K562 (cell line): ENCODE measurements around the gene BAD. TPM values are rescaled to one million over a fixed set of nuclear protein-coding genes. Genes with fewer than 3 reads are reported as not detected.
A peak's percentile ranks its signal among the peaks of the same experiment; 100 is the strongest.

ENCODE experiments used
- ATAC-seq: fragments of 200-7000 bp; cut with Tn5 transposase; 3 replicates; pipeline ENCODE4 v1.9.1; 2020; ENCODE audit warnings: moderate library complexity
- BruUV-seq: library from RNA; stranded (reverse); fragments of 400-500 nt; replicated peaks from 2 replicates; lab custom pipeline; 2021; lab: Mats Ljungman, UMichigan
- CTCF ChIA-PET: fragments of 300-600 bp; formaldehyde crosslinking; extraction: SDS; loops from one replicate; lab custom pipeline; 2021; ENCODE audit warnings: low intra/inter-chr PET ratio; lab: Yijun Ruan, JAX
- POLR2A ChIA-PET: fragments of 300-600, 350-650 bp; sonication (Branson Sonifier 250); formaldehyde crosslinking; extraction: SDS; loops from one replicate; lab custom pipeline; 2021; ENCODE audit warnings: antibody characterized with exemption, inconsistent platforms; lab: Yijun Ruan, JAX
- DNase-seq, 4 experiments: peaks; one replicate each; pipeline versions ENCODE4 v3.0.0 to v3.0.0-alpha.2; 2011 to 2018; ENCODE audit warnings: low spot score in 3 of 4, mixed read lengths in 3 of 4; ENCODE audit errors: extremely low read depth in 1 of 4
- FAIRE-seq: peaks from 2 replicates; lab custom pipeline; 2011; peaks lifted over from hg19 to GRCh38; lab: Jason Lieb, UNC
- H2AFZ ChIP-seq: 2 replicates; pipeline ENCODE4 v1.6.0; 2011; ENCODE audit warnings: low read depth, low read length, control low read depth, inconsistent platforms
- H3K27ac ChIP-seq: fragments of 200-600 bp; 3 replicates; pipeline ENCODE4 v1.8.0; 2011; ENCODE audit warnings: low read depth, mild to moderate bottlenecking, control low read depth, inconsistent platforms, low read length, moderate library complexity, mixed read lengths; ENCODE audit errors: extremely low read depth
- H3K27me3 ChIP-seq, 2 experiments: fragments of 300-600 bp in 1 of 2; 2 replicates in 1 of 2; 3 replicates in 1 of 2; pipeline versions ENCODE4 v1.6.0 to v1.8.0; 2011; ENCODE audit warnings: inconsistent platforms in 2 of 2, low read length in 2 of 2, mild to moderate bottlenecking in 1 of 2, mixed read lengths in 1 of 2, moderate library complexity in 1 of 2; ENCODE audit not compliant: control insufficient read depth in 2 of 2, insufficient read depth in 2 of 2
- H3K36me3 ChIP-seq: fragments of 300-600 bp; 3 replicates; pipeline ENCODE4 v1.8.0; 2011; ENCODE audit warnings: mild to moderate bottlenecking, low read length, inconsistent platforms; ENCODE audit not compliant: control insufficient read depth, insufficient read depth
- H3K4me1 ChIP-seq, 2 experiments: fragments of 200-600 bp in 1 of 2; replicated peaks in 1 of 2; 2 replicates in 1 of 2; 3 replicates in 1 of 2; pipeline versions ENCODE4 v1.5.1 to v1.8.0; 2011; ENCODE audit warnings: inconsistent platforms in 2 of 2, low read length in 2 of 2, mild to moderate bottlenecking in 1 of 2, mixed read lengths in 1 of 2, moderate library complexity in 1 of 2; ENCODE audit not compliant: control insufficient read depth in 2 of 2, insufficient read depth in 2 of 2
- H3K4me2 ChIP-seq: 2 replicates; pipeline ENCODE4 v1.6.1; 2011; ENCODE audit warnings: low read length, control low read depth, inconsistent platforms, mixed read lengths; ENCODE audit not compliant: insufficient read depth
- H3K4me3 ChIP-seq: fragments of 200-600 bp; sonication (generic), shearing (Covaris generic); 2 replicates; pipeline ENCODE4 v1.5.1; 2016; ENCODE audit warnings: control low read depth, inconsistent platforms
- H3K79me2 ChIP-seq: fragments of 200-600 bp; 3 replicates; pipeline ENCODE4 v1.8.0; 2011; ENCODE audit warnings: low read length, inconsistent platforms; ENCODE audit not compliant: control insufficient read depth, insufficient read depth
- H3K9ac ChIP-seq, 2 experiments: 2 replicates each; pipeline versions ENCODE4 v1.6.0 to v1.6.1; 2011; ENCODE audit warnings: low read depth in 2 of 2, low read length in 2 of 2, control low read depth in 1 of 2, inconsistent platforms in 1 of 2, mild to moderate bottlenecking in 1 of 2, mixed read lengths in 1 of 2; ENCODE audit not compliant: insufficient read depth in 1 of 2
- H3K9me1 ChIP-seq: one replicate; pipeline ENCODE4 v1.6.0; 2011; ENCODE audit warnings: inconsistent platforms, mild to moderate bottlenecking, low read length, moderate library complexity; ENCODE audit not compliant: control insufficient read depth, insufficient read depth
- H3K9me3 ChIP-seq: replicated peaks from 2 replicates; pipeline ENCODE4 v1.5.1; 2011; ENCODE audit warnings: low read depth, low read length, inconsistent platforms; ENCODE audit not compliant: control insufficient read depth, insufficient read depth
- H4K20me1 ChIP-seq: replicated peaks from 2 replicates; pipeline ENCODE4 v1.6.1; 2011; ENCODE audit warnings: low read length, inconsistent platforms, mixed read lengths; ENCODE audit not compliant: control insufficient read depth, insufficient read depth
- ESRRA ChIP-seq: fragments of 450-650 bp; IDR thresholded peaks from 2 replicates; pipeline ENCODE4 v1.6.1; 2014; ENCODE audit warnings: low read depth, mild to moderate bottlenecking, moderate library complexity, borderline replicate concordance
- FOXJ3 ChIP-seq: sonication (generic); formaldehyde crosslinking; IDR thresholded peaks from 2 replicates; pipeline ENCODE4 v1.4.0; 2020; ENCODE audit warnings: mild to moderate bottlenecking, missing genetic modification reagents
- FOXM1 ChIP-seq, 2 experiments: fragments of 450-650 bp in 1 of 2; sonication (generic) in 1 of 2; formaldehyde crosslinking in 1 of 2; IDR thresholded peaks; 2 replicates each; pipeline versions ENCODE4 v1.6.1 to v1.9.0; 2017 to 2022; ENCODE audit warnings: low read depth in 2 of 2, mild to moderate bottlenecking in 2 of 2, missing genetic modification reagents in 1 of 2, moderate library complexity in 1 of 2
- POLR2AphosphoS2 ChIP-seq: IDR thresholded peaks from 2 replicates; pipeline ENCODE4 v1.6.1; 2012; ENCODE audit warnings: low read length, improper control_type of control experiment
- RBFOX2 ChIP-seq: fragments of 200-400 bp; formaldehyde crosslinking; IDR thresholded peaks from 2 replicates; pipeline ENCODE4 v1.6.1; 2017; ENCODE audit warnings: low read depth, mild to moderate bottlenecking, low read length, moderate library complexity
- RNF2 ChIP-seq: sonication (generic); IDR thresholded peaks from 2 replicates; pipeline ENCODE4 v1.6.1; 2016
- ZC3H11A ChIP-seq: IDR thresholded peaks from 2 replicates; pipeline ENCODE4 v1.6.1; 2012; ENCODE audit warnings: low read depth, low read length, improper control_type of control experiment
- ZNF121 ChIP-seq: sonication (generic); formaldehyde crosslinking; conservative IDR thresholded peaks from 2 replicates; pipeline ENCODE4 v1.8.0; 2022; ENCODE audit warnings: missing genetic modification reagents
- ZNF75A ChIP-seq: fragments of 450-650 bp; formaldehyde crosslinking; IDR thresholded peaks from 2 replicates; pipeline ENCODE4 v1.4.0; 2020; ENCODE audit warnings: mild to moderate bottlenecking
- WGBS: fragments of 100-300 bp; shearing (Covaris generic); methylation state at CpG from one replicate; pipeline ENCODE4 v1.1.6; 2016; ENCODE audit warnings: low coverage, mixed read lengths; ENCODE audit not compliant: insufficient coverage; ENCODE audit errors: missing lambda C conversion rate; 5-methylcytosine and 5-hydroxymethylcytosine counted together
- in situ Hi-C: fragments of 300-500 bp; cut with MboI; formaldehyde crosslinking; loops from 4 replicates; pipeline ENCODE4 v1.15.0; 2018; ENCODE audit warnings: inconsistent platforms, mixed read lengths
- intact Hi-C: fragments of 100-400 bp; cut with micrococcal nuclease; formaldehyde crosslinking; loops from 2 replicates; pipeline ENCODE4 v1.14.2; 2022
- polyA plus RNA-seq, 8 experiments: library from polyadenylated mRNA; depleted of rRNA in 4 of 8; stranded (reverse) in 5 of 8; unstranded in 3 of 8; fragments of >200 nt; fragmentation: Nextera tagmentation in 2 of 8; fragmentation: Illumina TruSeq in 1 of 8; extraction: Ambion mirVana in 2 of 8; extraction: Trizol in 1 of 8; gene quantifications; 2 replicates each; pipeline versions ENCODE4 v1.2.1 to v1.2.3, GENCODE V29; 2011 to 2014; ENCODE audit warnings: inconsistent platforms in 1 of 8, missing spikeins in 1 of 8
- total RNA-seq, 7 experiments: library from RNA; depleted of rRNA in 6 of 7; stranded (reverse); fragments of >200 nt in 6 of 7; fragmentation: Illumina TruSeq in 2 of 7; extraction: Trizol in 2 of 7; gene quantifications; 2 replicates each; pipeline versions ENCODE4 v1.2.1 to v1.2.3, GENCODE V29; 2011 to 2021; ENCODE audit warnings: low replicate concordance in 1 of 7
- TF ChIP-seq, protein P1 (sequence below): IDR thresholded peaks from 3 replicates; pipeline ENCODE4 v1.6.1; 2011; ENCODE audit warnings: borderline replicate concordance, mild to moderate bottlenecking, moderate library complexity; ENCODE audit not compliant: insufficient read length; ENCODE audit errors: extremely low read depth

The BAD gene
- total and polyA plus RNA-seq, 9 of the 15 experiments (the other 6 are each of a cell fraction or from before 2014, with no cell fraction given), result 0.61 to 45.6 (median 11.8) TPM

- ATAC-seq, result no peak
- Histone ChIP-seq H3K9ac (peak overlapping the region in 1 of 2 experiments; percentile 87; a peak in 2 of 4 replicates), H3K4me2 (no peak overlapping the region), H3K36me3 (peaks cover 26% of the 10 kb centered on the region; the same call in 1 of the 3 replicates), H3K79me2 (peaks cover 14% of the 10 kb centered on the region), H3K27ac (no peak overlapping the region; the same call in 2 of the 3 replicates), H3K4me1 (peaks cover 10 to 37% of the 10 kb centered on the region in 2 experiments; a peak in 4 of 5 replicates), H3K9me1 (no peaks in the 10 kb centered on the region), H3K4me3 (no peak overlapping the region), H4K20me1 (no peaks in the 10 kb centered on the region), H3K27me3 (no peaks in the 10 kb centered on the region), H3K9me3 (no peaks in the 10 kb centered on the region), H2AFZ (no peak overlapping the region)
- no peak for FAIRE-seq
- no TSS peak for BruUV-seq
- 42% methylated on average over 2 of the region's 5 CpGs for WGBS
- TF ChIP-seq ZNF121 (CRISPR knock-in tag) (no peak), RBFOX2 (peak; percentile 42; the same call in 1 of the 2 replicates)
- intact Hi-C loops, result no loop called here
- DNase-seq, result no peak
- CTCF ChIA-PET, result no interaction called here
- POLR2A ChIA-PET, result interaction anchor here (0.5 to 1.2 kb wide), 5 partner anchors 8 to 661 kb away, joined by 3 to 15 read pairs (median 3); no protein-coding TSS in a partner anchor
- in situ Hi-C loops, result no loop called here
Observed at GRCh38 chr11:64323373-64323772, 38.9 kb upstream of the BAD start.

- in situ Hi-C loops (no loop called here), intact Hi-C loops (no loop called here)
- Histone ChIP-seq H3K4me2 (no peak overlapping the region; the same call in 1 of the 2 replicates), H3K9ac (peak overlapping the region in 1 of 2 experiments; percentile 87; a peak in 2 of 4 replicates), H3K4me3 (no peak overlapping the region), H3K4me1 (peaks cover 10 to 41% of the 10 kb centered on the region in 2 experiments; a peak in 4 of 5 replicates), H3K79me2 (peaks cover 18% of the 10 kb centered on the region), H3K27me3 (no peaks in the 10 kb centered on the region), H3K27ac (no peak overlapping the region), H2AFZ (no peak overlapping the region), H3K36me3 (peaks cover 26% of the 10 kb centered on the region; the same call in 1 of the 3 replicates), H3K9me1 (no peaks in the 10 kb centered on the region), H4K20me1 (no peaks in the 10 kb centered on the region), H3K9me3 (no peaks in the 10 kb centered on the region)
- ATAC-seq (peak; percentile 32), FAIRE-seq (peak; percentile 42), DNase-seq (peak; percentile 42 to 58 (median 44))
- BruUV-seq, result no TSS peak
- CTCF ChIA-PET, result no interaction called here
- 57% methylated on average over 7 of the region's 7 CpGs for WGBS
- POLR2A ChIA-PET, result interaction anchor here (0.5 to 1.2 kb wide), 5 partner anchors 8 to 661 kb away, joined by 3 to 15 read pairs (median 3); no protein-coding TSS in a partner anchor
- TF ChIP-seq, protein P1, sequence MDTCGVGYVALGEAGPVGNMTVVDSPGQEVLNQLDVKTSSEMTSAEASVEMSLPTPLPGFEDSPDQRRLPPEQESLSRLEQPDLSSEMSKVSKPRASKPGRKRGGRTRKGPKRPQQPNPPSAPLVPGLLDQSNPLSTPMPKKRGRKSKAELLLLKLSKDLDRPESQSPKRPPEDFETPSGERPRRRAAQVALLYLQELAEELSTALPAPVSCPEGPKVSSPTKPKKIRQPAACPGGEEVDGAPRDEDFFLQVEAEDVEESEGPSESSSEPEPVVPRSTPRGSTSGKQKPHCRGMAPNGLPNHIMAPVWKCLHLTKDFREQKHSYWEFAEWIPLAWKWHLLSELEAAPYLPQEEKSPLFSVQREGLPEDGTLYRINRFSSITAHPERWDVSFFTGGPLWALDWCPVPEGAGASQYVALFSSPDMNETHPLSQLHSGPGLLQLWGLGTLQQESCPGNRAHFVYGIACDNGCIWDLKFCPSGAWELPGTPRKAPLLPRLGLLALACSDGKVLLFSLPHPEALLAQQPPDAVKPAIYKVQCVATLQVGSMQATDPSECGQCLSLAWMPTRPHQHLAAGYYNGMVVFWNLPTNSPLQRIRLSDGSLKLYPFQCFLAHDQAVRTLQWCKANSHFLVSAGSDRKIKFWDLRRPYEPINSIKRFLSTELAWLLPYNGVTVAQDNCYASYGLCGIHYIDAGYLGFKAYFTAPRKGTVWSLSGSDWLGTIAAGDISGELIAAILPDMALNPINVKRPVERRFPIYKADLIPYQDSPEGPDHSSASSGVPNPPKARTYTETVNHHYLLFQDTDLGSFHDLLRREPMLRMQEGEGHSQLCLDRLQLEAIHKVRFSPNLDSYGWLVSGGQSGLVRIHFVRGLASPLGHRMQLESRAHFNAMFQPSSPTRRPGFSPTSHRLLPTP, result no peak
- TF ChIP-seq POLR2AphosphoS2 (peak; percentile 69; the same call in 1 of the 2 replicates), ZNF75A (CRISPR knock-in tag) (no peak), FOXJ3 (CRISPR knock-in tag) (no peak), RNF2 (no peak), ZC3H11A (no peak), FOXM1 (IDR thresholded peaks at IDR 0.05; ENCODE audit: low read depth) (no peak), FOXM1 (CRISPR knock-in tag; IDR thresholded peaks at IDR 0.05; ENCODE audit: low read depth) (0 out of 2 replicates have a peak, but pooled peaks have one; percentile 5), ESRRA (peak; percentile 46; the same call in 1 of the 2 replicates)
Observed at GRCh38 chr11:64322925-64323260, 38.4 kb upstream of the BAD start.
